HepG2 (cell line): Measurements from ENCODE around the gene RFXANK. TPM values are rescaled to one million over a fixed set of nuclear protein-coding genes. Genes with fewer than 3 reads are reported as not detected.

Source experiments
- ETV5 ChIP-seq: IDR thresholded peaks from 2 replicates; pipeline ENCODE4 v1.6.1; 2018; ENCODE audit warnings: missing biosample characterization, missing genetic modification reagents, inconsistent platforms, borderline replicate concordance
- HNF1B ChIP-seq: sonication (generic); formaldehyde crosslinking; IDR thresholded peaks from 2 replicates; pipeline ENCODE4 v1.5.1; 2020; ENCODE audit warnings: mild to moderate bottlenecking, moderate library complexity, missing genetic modification reagents
- KDM5B ChIP-seq: sonication (generic); formaldehyde crosslinking; IDR thresholded peaks from 2 replicates; pipeline ENCODE4 v1.4.0; 2020; ENCODE audit warnings: missing genetic modification reagents, mild to moderate bottlenecking, borderline replicate concordance
- MAF1 ChIP-seq: sonication (generic); formaldehyde crosslinking; IDR thresholded peaks from 2 replicates; pipeline ENCODE4 v1.5.0; 2020; ENCODE audit warnings: missing genetic modification reagents, borderline replicate concordance
- NFE2L1 ChIP-seq: sonication (generic); formaldehyde crosslinking; IDR thresholded peaks from 2 replicates; pipeline ENCODE4 v1.4.0; 2020; ENCODE audit warnings: missing genetic modification reagents, mild to moderate bottlenecking, borderline replicate concordance
- PBX2 ChIP-seq: IDR thresholded peaks from 2 replicates; pipeline ENCODE4 v1.6.1; 2016; ENCODE audit warnings: control low read depth
- STAT6 ChIP-seq: sonication (generic); formaldehyde crosslinking; IDR thresholded peaks from 2 replicates; pipeline ENCODE4 v1.4.0; 2020; ENCODE audit warnings: missing genetic modification reagents, mild to moderate bottlenecking, borderline replicate concordance
- TEAD3 ChIP-seq: optimal IDR thresholded peaks from 2 replicates; pipeline ENCODE3; 2016; ENCODE audit warnings: borderline replicate concordance
- ZHX2 ChIP-seq, 2 experiments: sonication (generic) in 1 of 2; formaldehyde crosslinking in 1 of 2; IDR thresholded peaks; 2 replicates each; pipeline versions ENCODE4 v1.6.1 to v1.9.0; 2014 to 2022; ENCODE audit warnings: antibody characterized with exemption in 1 of 2, borderline replicate concordance in 1 of 2, inconsistent platforms in 1 of 2, low read depth in 1 of 2, missing genetic modification reagents in 1 of 2
- ZNF280D ChIP-seq: sonication (generic); formaldehyde crosslinking; IDR thresholded peaks from 2 replicates; pipeline ENCODE4 v1.5.1; 2020; ENCODE audit warnings: mild to moderate bottlenecking, missing genetic modification reagents
- ZNF614 ChIP-seq: IDR thresholded peaks from 2 replicates; pipeline ENCODE4 v1.6.1; 2018; ENCODE audit warnings: missing biosample characterization, missing genetic modification reagents, inconsistent platforms, borderline replicate concordance
- ZNF615 ChIP-seq: sonication (generic); formaldehyde crosslinking; IDR thresholded peaks from 2 replicates; pipeline ENCODE4 v1.5.0; 2020; ENCODE audit warnings: mild to moderate bottlenecking, missing genetic modification reagents, borderline replicate concordance
- polyA plus RNA-seq, 8 experiments: library from polyadenylated mRNA; depleted of rRNA in 3 of 8; stranded (reverse) in 7 of 8; unstranded in 1 of 8; fragments of >200 nt; fragmentation: Illumina TruSeq in 4 of 8; extraction: Trizol in 4 of 8; gene quantifications; 2 replicates each; pipeline versions ENCODE4 v1.2.1 to v1.2.3, GENCODE V29; 2011 to 2016; ENCODE audit warnings: low read depth in 4 of 8, missing spikeins in 1 of 8, mixed read lengths in 1 of 8; ENCODE audit not compliant: insufficient read depth in 1 of 8
- total RNA-seq, 5 experiments: library from RNA; depleted of rRNA; stranded (reverse); fragments of >200 nt; fragmentation: Illumina TruSeq; extraction: Trizol; gene quantifications; 2 replicates each; pipeline ENCODE4 v1.2.3, GENCODE V29; 2016; ENCODE audit warnings: low read depth in 1 of 5

Gene RFXANK
- total and polyA plus RNA-seq, 2 of the 13 experiments (the other 11 are each of a cell fraction or from before 2014, with no cell fraction given), result 49.9 to 80.7 TPM

GRCh38 chr19:19170053-19170872 lies 21.8 kb upstream of the RFXANK start, which contains the start of gene MEF2B (continued):
- no peak for TF ChIP-seq ZHX2 (IDR thresholded peaks at IDR 0.05; ENCODE audit: low read depth)
- no peak for TF ChIP-seq ZHX2 (CRISPR knock-in tag; IDR thresholded peaks at IDR 0.05; ENCODE audit: borderline replicate concordance)
- no peak for TF ChIP-seq TEAD3
- no peak for TF ChIP-seq ZNF615 (CRISPR knock-in tag)
- no peak for TF ChIP-seq HNF1B
- TF ChIP-seq ETV5, result no peak
- TF ChIP-seq PBX2, result no peak
- TF ChIP-seq KDM5B (CRISPR knock-in tag), result no peak
- no peak for TF ChIP-seq ZNF614 (CRISPR knock-in tag)
- TF ChIP-seq MAF1 (CRISPR knock-in tag), result no peak
- no peak for TF ChIP-seq STAT6 (CRISPR knock-in tag)
- TF ChIP-seq NFE2L1, result no peak
- no peak for TF ChIP-seq ZNF280D (CRISPR knock-in tag)
